GM08714 (cell line): Measurements from ENCODE around the gene MSANTD1.

Experiments
- H3K4me3 ChIP-seq: fragments of 200-500 bp; sonication (Bioruptor generic); 2 replicates; pipeline ENCODE4 v1.5.1; 2014; ENCODE audit warnings: mild to moderate bottlenecking, low read length, inconsistent platforms
- ZNF274 ChIP-seq: IDR thresholded peaks from 2 replicates; pipeline ENCODE4 v1.6.1; 2012; ENCODE audit warnings: mild to moderate bottlenecking, low read depth, low read length

Gene MSANTD1

DNA sequence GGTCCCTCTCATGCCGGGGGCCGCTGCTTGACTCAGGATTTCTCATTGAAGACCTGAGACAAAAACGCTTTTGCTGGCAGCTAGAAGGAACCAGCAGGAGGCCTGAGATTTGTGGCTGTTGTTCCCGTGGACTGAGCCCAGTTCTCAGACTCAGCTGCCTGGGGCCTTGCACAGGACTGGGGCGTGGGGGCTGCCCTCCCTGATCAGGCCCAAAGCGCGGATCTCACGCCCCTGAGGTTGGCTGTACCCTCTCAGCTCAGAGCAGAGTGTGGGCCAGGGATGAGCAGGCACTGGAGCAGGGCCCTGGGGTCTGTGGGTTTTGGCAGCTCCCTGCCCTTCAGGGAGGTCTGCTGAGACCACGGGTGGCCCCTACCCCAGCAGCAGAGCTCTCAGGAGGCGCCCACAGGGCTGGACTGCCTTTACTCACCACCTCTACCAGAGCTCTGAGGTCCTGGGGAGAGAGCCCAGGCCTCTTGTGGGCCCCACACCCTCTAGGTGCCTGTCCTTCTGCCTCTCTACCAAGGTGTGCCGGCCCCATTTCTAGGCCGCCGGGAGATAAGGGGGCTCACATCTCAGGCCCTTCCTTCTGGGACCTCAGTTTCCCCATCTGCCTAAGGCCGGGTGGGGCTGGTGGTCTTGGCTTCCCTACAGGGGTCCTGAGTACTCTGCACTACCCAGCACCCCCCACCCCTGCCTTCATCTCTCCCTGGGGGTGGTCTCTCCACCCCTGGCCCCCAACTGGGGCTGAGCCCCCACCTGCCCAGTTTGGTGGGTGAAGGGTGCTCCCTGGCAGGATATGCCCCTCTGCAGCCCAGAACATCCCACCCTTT is 5.6 kb downstream of the MSANTD1 start:
- no peak for TF ChIP-seq ZNF274
- H3K4me3 ChIP-seq, result no peak overlapping the region

GRCh38 chr4:3255611-3256186 is 6.7 kb downstream of the MSANTD1 start:
- no peak for TF ChIP-seq ZNF274
- H3K4me3 ChIP-seq, result no peak overlapping the region

GRCh38 chr4:3256230-3257102 is 7.5 kb downstream of the MSANTD1 start:
- no peak overlapping the region for H3K4me3 ChIP-seq
- no peak for TF ChIP-seq ZNF274

DNA sequence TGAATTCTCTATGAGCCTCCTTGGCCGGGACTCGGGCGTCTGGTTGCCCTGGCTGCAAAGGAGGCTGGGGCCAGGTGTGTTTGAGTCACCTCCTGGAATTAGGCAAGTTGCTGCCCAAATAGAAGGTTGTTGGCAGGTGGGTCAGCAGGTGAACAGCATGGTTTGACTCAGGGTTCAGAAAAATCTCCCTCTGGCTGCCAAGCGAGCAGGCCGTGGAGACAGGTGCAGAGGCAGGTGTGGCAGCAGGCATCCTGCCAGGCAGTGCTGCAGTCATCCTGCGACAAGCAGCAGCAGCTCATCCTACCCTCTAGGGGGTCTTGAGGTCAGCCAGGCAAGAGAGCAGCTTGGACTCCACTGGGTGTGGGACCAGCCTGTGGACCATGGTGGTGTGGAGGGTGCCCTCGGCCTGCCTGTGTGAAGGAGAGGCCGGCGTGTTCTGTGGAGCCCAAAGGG is 8.2 kb downstream of the MSANTD1 start:
- TF ChIP-seq ZNF274, result no peak
- no peak overlapping the region for H3K4me3 ChIP-seq

GRCh38 chr4:3257556-3258482 is 8.9 kb downstream of the MSANTD1 start:
- no peak for TF ChIP-seq ZNF274
- H3K4me3 ChIP-seq, result no peak overlapping the region

- H3K4me3 ChIP-seq, result no peak overlapping the region
- no peak for TF ChIP-seq ZNF274
Measured at GRCh38 chr4:3261411-3262207, 12.7 kb downstream of the MSANTD1 start.

DNA sequence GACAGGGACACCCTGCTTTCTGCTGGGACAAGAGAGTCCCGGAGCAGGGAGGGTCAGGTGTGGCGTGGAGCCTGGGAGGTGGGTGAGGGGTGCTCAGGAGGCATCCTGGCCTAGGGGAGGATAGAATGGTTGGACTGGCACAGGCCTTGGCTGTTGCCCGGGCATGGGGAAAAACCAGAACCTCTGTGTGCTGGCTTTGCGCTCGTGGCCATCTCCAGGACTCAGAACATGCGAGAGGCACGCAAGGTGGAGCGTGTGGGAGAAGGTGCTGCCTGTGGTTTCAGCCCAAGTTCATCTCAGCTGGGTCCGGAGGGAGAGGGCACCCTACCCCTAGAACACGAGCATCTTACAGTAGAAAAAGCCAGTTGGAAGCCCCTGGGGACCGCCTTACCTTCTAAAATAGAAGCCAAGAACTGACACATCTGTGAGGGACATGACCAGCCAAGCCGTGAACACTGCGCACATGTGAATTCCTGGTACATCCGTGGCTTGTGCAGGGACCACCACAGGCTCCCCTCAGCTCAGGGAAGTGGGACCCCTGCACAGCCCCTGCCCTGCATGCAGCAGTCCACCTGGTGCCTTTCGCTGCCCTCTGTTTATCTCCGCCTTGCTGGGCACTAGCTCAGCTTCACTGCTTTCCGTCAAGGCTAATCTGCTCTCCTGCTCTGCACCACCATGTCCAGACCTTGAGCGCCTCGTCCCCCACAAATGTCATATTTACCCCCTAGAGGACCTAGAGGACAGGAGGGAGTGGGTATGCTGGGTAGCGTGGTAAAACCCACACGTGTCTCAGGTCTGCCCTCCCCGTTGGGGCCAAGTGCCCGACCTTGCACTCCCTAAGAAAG is 13.5 kb downstream of the MSANTD1 start:
- no peak overlapping the region for H3K4me3 ChIP-seq
- TF ChIP-seq ZNF274, result no peak

- H3K4me3 ChIP-seq, result no peak overlapping the region
- no peak for TF ChIP-seq ZNF274
Measured at GRCh38 chr4:3263053-3263875, 14.3 kb downstream of the MSANTD1 start.

GRCh38 chr4:3263876-3264193 is 14.9 kb downstream of the MSANTD1 start:
- H3K4me3 ChIP-seq, result no peak overlapping the region
- TF ChIP-seq ZNF274, result no peak

DNA sequence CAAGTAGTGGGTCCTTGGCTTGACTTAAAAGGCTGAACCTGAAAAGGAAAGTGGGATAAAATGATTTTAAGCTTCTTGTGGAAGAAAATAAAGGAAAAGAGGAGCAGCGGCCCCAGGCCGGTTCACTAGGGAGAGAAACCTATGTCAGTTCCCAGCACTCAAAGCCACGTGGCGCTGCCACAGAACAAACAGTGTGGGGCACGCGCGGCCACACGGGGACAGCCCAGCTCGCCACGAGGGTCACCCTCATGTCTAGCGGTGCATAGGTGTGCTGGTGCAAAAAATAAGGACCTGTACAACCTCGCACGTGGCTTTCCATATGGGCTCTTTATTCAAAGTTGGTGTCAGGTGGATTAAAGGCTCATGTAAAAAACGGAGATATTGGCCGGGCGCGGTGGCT is 17.1 kb downstream of the MSANTD1 start:
- TF ChIP-seq ZNF274, result no peak
- no peak overlapping the region for H3K4me3 ChIP-seq
